Epithelial cell of prostate (primary cell): ENCODE results near the gene PLA2G4E.

Experiments used
- DNase-seq: peaks from one replicate; pipeline ENCODE4 v3.0.0-alpha.2; 2011; ENCODE audit warnings: low read depth, low spot score
- H3K27ac ChIP-seq: fragments of 450-650 bp; 2 replicates; pipeline ENCODE4 v1.5.1; 2017; ENCODE audit warnings: mild to moderate bottlenecking

PLA2G4E gene

GRCh38 chr15:42027521-42027920 is 6.7 kb upstream of the PLA2G4E start:
- no peak overlapping the region for H3K27ac ChIP-seq
- DNase-seq = no peak

- H3K27ac ChIP-seq = peak overlapping the region; percentile 57
- DNase-seq = no peak
These were observed 3.5 kb upstream of the PLA2G4E start for GRCh38 chr15:42024303-42024702.

- H3K27ac ChIP-seq = peak overlapping the region; percentile 29
- DNase-seq = no peak
These were observed 751 bp upstream of the PLA2G4E start for GRCh38 chr15:42021593-42021992.

DNA sequence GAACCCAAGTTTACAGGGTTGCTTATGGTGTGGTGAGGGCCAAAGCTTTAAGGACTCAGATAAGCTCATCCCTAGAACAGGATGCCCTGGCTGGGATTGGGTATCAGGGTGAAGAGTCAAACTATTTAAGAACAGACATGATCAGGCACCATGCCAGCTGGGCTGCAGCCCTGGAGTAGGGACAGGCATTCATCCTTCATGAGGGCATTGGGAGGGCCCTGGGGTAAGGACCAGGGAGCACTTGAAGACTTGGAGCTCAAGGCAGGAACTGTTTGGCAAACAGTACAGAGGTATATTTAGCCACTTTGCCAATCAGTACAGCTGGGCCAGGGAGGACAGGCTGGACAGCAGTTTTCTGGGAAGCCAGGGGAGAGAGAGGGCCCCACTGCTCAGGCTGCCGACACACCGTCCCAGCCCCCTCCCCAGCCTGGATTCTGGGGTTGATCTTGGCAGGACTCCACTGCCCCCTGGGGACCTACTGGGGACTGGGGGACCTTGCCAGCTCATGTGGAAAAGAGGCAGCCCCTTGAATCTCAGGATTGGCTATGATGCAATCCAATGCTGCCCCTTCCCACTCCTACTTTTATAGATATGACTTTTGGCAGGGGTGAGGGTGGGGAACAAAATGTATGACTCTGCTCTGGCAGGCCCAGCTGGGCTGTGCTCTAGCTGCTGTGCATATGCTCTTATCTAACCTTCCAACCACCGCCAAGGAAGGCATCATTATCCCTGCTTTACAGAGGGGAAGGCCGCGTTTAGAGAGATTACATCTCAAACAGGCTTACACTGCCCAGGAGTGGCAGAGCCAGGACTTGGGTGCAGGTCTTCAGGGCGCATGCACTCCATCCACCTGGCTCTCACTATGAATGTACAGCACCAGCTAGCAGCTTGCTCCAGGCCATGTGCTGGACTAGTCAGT is 2.3 kb downstream of the PLA2G4E start:
- H3K27ac ChIP-seq = no peak overlapping the region
- no peak for DNase-seq

- H3K27ac ChIP-seq = no peak overlapping the region
- no peak for DNase-seq
These were observed 3.9 kb downstream of the PLA2G4E start for GRCh38 chr15:42016971-42017370.

DNA sequence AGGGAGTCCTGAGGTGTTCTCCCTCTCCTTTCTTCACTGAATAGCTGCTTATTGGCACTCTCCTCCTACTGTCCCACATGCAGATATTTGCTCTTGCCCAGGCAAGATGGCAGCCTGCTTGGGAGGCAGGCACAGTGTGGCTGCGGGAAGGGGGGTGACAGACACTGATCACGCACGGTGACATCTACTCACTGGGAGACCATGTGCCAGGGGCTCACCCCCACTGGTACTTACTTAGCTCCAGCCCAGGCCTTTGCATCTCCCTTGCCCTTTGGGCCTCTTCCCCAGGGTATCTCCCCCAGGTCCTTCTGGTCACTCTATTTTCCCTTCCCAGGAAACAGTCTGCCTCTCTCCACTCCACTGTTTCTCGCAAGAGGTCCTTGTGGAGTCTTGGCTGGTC is 6.4 kb downstream of the PLA2G4E start:
- H3K27ac ChIP-seq = no peak overlapping the region
- no peak for DNase-seq

DNA sequence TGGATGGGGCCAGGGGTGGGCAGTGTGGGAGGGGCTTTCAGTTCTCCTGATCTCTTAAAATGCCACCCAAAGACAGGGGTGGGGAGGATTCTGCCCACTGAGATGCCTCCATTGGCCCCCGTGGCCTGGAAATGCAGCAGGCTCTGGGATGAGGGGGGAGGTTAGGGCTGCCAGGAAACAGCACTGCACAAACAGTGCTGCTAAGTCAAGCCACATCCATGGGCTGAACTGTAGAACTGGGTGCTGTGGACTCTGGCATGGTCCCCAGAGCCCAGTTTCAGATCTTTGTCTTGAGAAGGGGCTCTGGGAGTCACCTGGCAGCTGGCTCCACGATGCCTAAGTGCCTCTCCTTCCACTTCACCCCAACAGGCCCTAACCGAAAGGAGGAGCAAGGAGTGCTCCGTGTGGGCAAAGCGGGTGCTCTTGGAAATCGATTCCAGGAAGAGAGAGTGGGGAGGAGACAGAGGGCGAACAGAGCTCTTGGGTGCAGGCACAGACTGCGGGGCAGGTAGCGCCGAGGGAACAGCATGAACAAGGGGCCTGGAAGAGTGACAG is 7.8 kb downstream of the PLA2G4E start:
- no peak overlapping the region for H3K27ac ChIP-seq
- no peak for DNase-seq

DNA sequence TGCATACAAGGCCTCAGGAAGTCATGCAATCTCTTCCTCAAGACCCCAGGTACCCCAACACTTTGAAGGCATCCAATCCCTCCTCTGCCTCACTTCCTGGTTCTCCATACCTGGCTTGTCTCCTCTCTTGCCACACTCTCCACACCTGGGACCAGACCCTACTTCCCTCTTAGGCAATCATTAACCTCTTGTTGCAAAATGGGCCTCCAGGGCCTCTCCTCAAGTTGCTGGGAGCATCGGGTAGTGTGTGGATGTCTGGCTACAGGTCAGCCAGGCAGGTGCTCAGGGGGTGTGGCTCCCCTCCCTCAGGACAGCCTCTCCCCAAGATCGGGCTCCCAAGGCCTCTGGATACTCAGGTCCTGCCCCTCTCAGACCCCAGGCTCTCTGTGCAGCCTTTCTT is 8.6 kb downstream of the PLA2G4E start:
- DNase-seq = no peak

GRCh38 chr15:42011074-42011473 is 9.8 kb downstream of the PLA2G4E start:
- H3K27ac ChIP-seq = peak overlapping the region; percentile 83
- no peak for DNase-seq

More for the DNA sequence above, 8.6 kb downstream of the PLA2G4E start:
- peak overlapping the region; percentile 83 for H3K27ac ChIP-seq

GRCh38 chr15:42010434-42010833 is 10.4 kb downstream of the PLA2G4E start:
- no peak for DNase-seq
- peak overlapping the region; percentile 83 for H3K27ac ChIP-seq

DNA sequence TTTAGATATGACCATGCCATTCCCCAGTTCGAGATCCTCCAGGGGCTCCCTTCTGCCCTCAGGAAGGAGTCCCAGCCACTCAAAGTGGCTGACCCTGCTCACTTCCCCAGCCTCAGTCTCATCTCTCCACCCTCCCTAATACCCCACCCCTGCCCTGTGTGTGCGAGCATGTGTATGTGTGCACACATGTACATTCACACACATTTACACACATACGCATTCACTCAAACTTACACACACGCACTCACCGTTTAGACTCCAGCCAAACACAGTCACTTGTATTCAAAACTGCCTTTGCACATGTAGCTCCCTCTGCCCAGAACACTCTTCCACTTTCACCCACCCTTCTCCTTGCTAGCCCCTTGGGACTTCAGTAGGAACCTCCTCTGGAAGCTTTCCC is 11.4 kb downstream of the PLA2G4E start:
- no peak for DNase-seq
- H3K27ac ChIP-seq = no peak overlapping the region

GRCh38 chr15:42009022-42009421 is 11.8 kb downstream of the PLA2G4E start:
- no peak overlapping the region for H3K27ac ChIP-seq
- no peak for DNase-seq

GRCh38 chr15:42007386-42007785 is 13.5 kb downstream of the PLA2G4E start:
- H3K27ac ChIP-seq = no peak overlapping the region
- no peak for DNase-seq

DNA sequence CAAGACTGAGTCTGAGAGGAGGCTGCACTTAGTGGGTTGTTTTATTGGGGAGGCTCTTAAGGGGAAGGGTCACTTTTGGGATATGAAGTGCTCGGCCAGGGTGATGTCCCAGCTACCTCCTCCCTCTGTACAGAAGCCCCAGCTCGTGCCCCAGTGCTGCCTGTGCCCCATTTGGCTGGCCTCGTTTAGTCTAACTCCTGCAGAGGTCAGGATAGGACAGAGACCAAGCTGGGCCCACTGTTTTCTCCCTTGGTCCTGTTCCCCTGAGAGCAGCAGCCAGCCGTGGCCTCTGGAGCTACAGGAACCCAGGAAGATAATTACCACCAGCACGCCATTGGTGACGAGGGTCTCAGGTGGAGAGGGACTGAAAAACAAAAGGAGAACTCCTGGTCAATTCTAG is 18.5 kb downstream of the PLA2G4E start:
- no peak overlapping the region for H3K27ac ChIP-seq
- DNase-seq = no peak

GRCh38 chr15:42001236-42001635 is 19.6 kb downstream of the PLA2G4E start:
- DNase-seq = no peak
- no peak overlapping the region for H3K27ac ChIP-seq

DNA sequence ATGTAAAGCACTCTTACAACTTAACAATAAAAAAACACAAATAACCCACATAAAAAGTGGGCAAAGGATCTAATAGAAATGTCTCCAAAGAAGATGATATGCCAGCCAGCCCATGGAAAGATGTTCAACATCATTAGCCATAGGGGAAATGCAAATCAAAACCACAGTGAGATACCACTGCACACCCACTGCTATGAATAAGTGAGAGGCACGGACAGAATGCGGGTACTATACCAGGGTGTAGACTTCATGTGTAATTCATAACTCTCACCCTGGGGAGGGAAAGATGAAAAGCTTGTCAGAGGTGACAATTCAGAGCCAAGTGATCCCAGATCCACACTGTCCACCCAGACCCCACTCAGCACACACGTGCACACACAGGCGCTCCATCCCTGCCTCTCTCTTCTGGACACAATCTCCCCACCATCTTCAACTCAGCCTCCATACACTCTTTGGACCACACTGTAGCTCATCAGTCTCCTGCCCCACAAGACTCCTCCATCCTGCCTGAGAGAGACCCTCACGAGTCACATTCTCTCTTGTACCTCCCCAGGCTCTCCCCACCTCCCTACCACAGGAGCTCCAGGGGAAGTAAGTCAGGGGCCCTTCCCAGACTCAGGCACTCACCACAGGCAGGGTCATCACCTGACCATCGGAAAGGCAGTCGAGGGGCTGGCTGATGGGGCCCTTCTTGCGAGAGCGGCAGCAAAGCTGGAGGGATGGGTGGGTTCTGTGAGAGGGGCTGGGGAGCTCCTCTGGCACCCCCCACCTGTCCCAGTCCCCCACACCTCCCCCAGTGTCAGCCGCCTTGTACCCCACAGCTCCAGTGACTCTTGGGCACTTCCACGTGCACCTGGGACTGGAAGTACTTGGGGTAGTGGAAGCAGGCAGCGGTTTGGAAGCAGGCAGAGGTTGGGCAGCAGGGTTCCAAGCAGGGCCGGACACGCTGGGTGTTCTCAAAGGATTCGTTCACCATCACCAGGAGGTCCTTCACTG is 21.3 kb downstream of the PLA2G4E start:
- no peak overlapping the region for H3K27ac ChIP-seq
- DNase-seq = no peak

DNA sequence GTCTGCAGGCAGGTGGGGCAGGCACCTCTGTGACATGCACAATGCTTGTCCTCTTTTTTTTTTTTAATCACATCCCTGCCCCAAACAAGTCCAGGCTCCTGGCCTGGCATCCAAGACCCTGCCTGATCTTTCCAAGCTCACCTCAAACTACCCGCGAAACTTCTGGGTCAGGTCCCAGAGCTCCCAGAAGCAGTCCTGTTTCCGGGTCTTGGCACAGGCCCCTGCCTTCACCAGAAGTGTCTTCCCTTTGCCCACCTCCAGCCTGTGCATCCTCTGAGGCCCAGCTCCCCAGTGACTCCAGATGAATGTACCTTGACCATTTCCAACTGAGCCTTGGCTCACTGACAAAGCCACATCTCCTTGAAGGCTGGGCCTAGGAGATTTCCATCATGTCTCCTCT is 23.0 kb downstream of the PLA2G4E start:
- no peak for DNase-seq
- no peak overlapping the region for H3K27ac ChIP-seq

DNA sequence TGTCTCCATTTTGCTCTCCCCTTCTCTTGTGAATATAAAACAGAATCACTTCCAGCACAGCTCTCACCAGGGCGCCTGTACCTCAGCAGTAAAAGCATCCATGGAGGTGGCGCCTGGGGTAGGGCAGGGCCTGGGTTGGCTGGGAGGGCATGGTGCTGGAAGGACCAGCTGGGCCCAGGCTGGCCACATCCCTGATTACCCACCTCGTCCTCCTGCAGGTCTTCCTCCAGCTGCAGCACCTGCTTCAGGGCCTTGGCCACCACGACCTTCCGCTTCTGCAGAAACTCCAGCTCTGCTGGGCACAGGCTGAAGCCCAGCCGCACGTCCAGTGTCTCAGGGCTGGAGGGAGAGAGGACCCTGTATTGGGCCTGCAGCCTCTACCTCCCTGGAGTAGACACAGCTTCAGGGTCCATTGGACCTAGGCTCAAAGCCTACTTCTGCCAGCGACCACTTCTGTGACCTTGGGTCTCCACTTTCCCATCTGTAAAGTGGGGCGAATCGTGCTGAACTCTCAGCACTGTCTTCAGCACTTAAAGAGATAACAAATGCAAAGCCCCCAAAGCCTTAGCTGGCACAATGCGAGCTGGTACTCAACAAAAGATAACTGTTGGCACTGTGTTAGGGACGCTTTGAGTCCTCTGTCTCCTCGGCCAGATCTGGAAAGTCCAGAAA is 23.8 kb downstream of the PLA2G4E start:
- DNase-seq = no peak
- H3K27ac ChIP-seq = no peak overlapping the region

- DNase-seq = no peak
- no peak overlapping the region for H3K27ac ChIP-seq
These were observed 24.5 kb downstream of the PLA2G4E start for GRCh38 chr15:41996376-41996775.

DNA sequence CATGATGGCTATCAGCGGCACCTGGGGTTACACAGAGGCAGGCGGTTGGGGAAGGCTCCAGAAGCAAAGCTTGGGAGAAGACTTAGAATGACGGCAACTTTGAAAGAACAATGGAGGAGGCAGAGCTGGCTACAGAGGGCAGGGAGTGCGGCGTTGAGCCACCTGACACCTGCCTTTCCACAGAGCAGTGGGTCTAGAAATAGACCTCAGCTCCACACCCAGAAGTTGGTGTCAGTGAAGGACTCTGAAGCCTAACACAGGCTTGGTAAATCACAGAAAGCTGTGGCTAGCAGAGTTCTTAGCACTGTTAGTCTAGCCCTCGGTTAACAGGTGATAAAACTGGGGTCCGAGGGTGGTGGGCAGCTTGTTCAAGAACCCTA is 25.4 kb downstream of the PLA2G4E start:
- DNase-seq = no peak
- H3K27ac ChIP-seq = no peak overlapping the region
